Ectodermal cell (in vitro differentiated cells): ENCODE measurements around the gene FAM124A.

Source experiments
- H3K27ac ChIP-seq: 2 replicates; pipeline ENCODE4 v1.7.0; 2013; ENCODE audit warnings: mild to moderate bottlenecking, low read depth, low read length; ENCODE audit not compliant: insufficient read depth, poor library complexity, severe bottlenecking
- H3K27me3 ChIP-seq: 2 replicates; pipeline ENCODE4 v1.7.0; 2013; ENCODE audit warnings: mild to moderate bottlenecking, low read length; ENCODE audit not compliant: insufficient read depth, control insufficient read depth, poor library complexity, severe bottlenecking
- H3K36me3 ChIP-seq: one replicate; pipeline ENCODE4 v1.7.0; 2013; ENCODE audit warnings: low read length; ENCODE audit not compliant: control insufficient read depth, insufficient read depth
- H3K4me1 ChIP-seq: one replicate; pipeline ENCODE4 v1.7.0; 2013; ENCODE audit warnings: low read length; ENCODE audit not compliant: control insufficient read depth, insufficient read depth
- H3K4me3 ChIP-seq: 2 replicates; pipeline ENCODE4 v1.7.0; 2013; ENCODE audit warnings: low read depth, low read length, control low read depth; ENCODE audit not compliant: insufficient read depth
- H3K9me3 ChIP-seq: 2 replicates; pipeline ENCODE4 v1.7.0; 2013; ENCODE audit warnings: mild to moderate bottlenecking, low read length, moderate library complexity; ENCODE audit not compliant: control insufficient read depth
- WGBS, 2 experiments: methylation state at CpG; one replicate each; pipeline ENCODE4 v1.1.7; 2013; ENCODE audit warnings: missing lambda C conversion rate in 2 of 2; 5-methylcytosine and 5-hydroxymethylcytosine counted together

The FAM124A gene

GRCh38 chr13:51330791-51331190, 108.6 kb downstream of the FAM124A start:
- WGBS, 2 experiments: 93 to 97% methylated on average over 3 of the region's 3 CpGs
- Histone ChIP-seq H3K4me3 (no peak overlapping the region), H3K36me3 (no peaks in the 10 kb centered on the region), H3K9me3 (no peaks in the 10 kb centered on the region), H3K27ac (no peak overlapping the region), H3K27me3 (no peaks in the 10 kb centered on the region), H3K4me1 (peaks cover 6% of the 10 kb centered on the region)

DNA sequence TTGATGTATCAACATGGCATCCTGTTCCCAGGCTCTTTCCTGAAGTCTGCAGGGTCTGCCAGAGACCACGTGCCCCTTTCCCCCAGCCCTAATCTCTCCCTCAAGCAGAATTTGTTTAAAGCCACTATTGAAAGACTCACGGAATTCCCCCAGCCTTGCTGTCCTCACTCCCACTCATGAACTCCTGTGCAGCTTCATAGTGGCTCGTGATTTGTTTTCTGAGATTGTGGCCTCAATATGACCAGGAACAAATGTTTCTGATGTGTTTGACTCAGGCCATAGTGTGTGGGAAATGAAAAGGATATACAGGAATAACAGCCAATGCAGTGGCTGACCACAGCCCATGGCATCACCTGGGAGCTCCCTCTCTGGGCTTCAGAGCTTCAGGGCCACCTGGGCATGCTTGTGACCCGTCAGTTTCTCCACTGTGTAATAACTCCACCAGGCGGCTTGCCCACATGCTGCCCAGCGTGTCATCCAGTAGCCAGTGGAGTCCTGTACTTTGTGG, 109.2 kb downstream of the FAM124A start:
- WGBS, 2 experiments: 93 to 95% methylated on average over 6 of the region's 6 CpGs
- H3K36me3 ChIP-seq: no peaks in the 10 kb centered on the region
- no peaks in the 10 kb centered on the region for H3K9me3 ChIP-seq
- H3K4me3 ChIP-seq: no peak overlapping the region
- H3K27me3 ChIP-seq: no peaks in the 10 kb centered on the region
- no peaks in the 10 kb centered on the region for H3K4me1 ChIP-seq
- no peak overlapping the region for H3K27ac ChIP-seq

DNA sequence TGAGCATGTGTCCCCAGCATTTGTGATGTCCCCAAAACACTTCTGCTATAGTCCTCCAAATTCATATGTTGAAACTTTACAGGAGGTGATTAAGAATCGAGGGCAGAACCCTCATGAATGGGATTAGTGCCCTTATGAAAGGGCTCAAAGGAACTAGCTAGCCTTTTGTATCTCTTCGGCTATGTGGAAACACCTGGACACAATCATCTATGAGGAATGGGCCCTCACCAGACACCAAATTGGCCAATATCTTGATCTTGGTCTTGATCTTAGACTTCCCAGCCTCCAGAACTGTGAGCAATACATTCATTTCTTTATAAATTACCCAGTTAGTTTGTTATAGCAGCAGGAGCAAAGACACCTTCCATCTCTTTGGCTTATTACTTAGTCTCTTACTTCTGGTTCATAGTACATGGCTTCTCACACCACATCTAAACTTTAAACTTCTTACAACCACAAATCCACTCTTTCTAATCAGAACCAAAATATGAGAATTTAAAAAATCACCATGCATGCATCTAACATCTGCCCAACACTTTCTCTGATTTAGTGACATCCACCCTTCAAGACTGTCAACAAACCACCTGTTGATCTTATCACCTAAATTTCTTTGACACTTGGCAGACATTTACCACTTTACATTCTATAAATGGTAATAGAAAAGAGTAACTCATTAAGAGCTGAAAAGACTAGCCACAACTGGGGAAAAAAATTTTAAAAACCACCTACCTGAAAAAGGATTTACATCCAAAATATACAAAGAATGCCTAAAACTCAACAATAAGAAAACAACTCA, 110.6 kb downstream of the FAM124A start:
- 91 to 93% methylated on average over 2 of the region's 2 CpGs for WGBS, 2 experiments

GRCh38 chr13:51333421-51333820, 111.2 kb downstream of the FAM124A start:
- Histone ChIP-seq H3K4me3 (no peak overlapping the region), H3K27me3 (no peaks in the 10 kb centered on the region), H3K9me3 (no peaks in the 10 kb centered on the region), H3K4me1 (no peaks in the 10 kb centered on the region), H3K36me3 (no peaks in the 10 kb centered on the region), H3K27ac (no peak overlapping the region)

More for the DNA sequence above, 110.6 kb downstream of the FAM124A start:
- Histone ChIP-seq H3K27ac (no peak overlapping the region), H3K4me3 (no peak overlapping the region), H3K27me3 (no peaks in the 10 kb centered on the region), H3K9me3 (no peaks in the 10 kb centered on the region), H3K36me3 (no peaks in the 10 kb centered on the region), H3K4me1 (no peaks in the 10 kb centered on the region)

DNA sequence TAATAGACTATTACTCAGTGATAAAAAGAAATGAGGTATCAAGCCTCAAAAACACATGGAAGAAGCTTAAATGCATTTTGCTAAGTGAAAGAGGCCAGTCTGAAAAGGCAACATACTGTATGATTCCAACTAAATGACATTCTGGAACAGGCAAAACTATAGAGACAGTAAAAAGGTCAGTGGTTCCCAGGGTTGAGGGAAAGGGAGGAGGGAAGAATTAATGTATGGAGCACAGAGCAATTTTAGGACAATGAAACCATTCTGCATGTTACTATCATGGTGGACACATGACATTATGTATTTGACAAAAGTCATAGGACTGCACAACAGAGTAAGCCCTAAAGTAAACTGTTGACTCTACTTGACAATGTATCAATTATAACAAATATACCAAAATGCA, 111.6 kb downstream of the FAM124A start:
- Histone ChIP-seq H3K27me3 (no peaks in the 10 kb centered on the region), H3K4me1 (no peaks in the 10 kb centered on the region), H3K36me3 (no peaks in the 10 kb centered on the region), H3K4me3 (no peak overlapping the region), H3K27ac (no peak overlapping the region), H3K9me3 (no peaks in the 10 kb centered on the region)
